Stimulated activated CD4-positive, alpha-beta T cell treated with anti-CD3 and anti-CD28 coated beads, Interleukin-1b, Interleukin-23, amount 100 ng/mL, for 24 hours (primary cell): ENCODE data around the gene FAM222B.
"Not testable (repeated sequence)": the region's sequence is repeated elsewhere in the genome, so short reads cannot be mapped to it uniquely, and the experiment has no call there.

Experiments used
- DNase-seq, 4 experiments: peaks; one replicate each; pipeline ENCODE4 v3.0.0-alpha.2; 2020; ENCODE audit warnings: low read depth in 4 of 4, low spot score in 1 of 4

Gene FAM222B

DNA sequence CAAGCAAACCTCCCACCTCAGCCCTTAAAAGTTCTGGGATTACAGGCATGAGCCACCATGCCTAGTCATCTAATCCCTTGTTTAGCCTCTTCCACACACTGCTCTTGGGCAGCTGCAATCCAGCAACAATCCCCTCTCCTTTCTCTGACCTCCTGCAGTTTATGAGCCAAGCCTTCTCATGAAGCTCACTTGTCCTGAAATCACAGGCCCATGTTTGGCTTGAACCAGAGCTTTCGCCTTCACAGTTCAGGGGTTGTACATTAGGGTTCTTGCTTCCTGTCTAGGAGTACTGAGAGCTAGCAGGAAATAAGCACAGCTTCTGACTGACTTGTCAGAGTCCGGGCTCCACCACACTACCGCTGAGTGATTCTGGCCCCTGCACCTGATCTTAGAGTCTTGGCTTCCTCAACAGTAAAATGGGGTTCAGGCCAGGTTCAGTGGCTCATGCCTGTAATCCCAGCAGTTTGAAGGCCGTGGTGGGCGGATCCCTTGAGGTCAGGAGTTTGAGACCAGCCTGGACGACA lies 28.5 kb upstream of the FAM222B start:
- no peak for DNase-seq

DNA sequence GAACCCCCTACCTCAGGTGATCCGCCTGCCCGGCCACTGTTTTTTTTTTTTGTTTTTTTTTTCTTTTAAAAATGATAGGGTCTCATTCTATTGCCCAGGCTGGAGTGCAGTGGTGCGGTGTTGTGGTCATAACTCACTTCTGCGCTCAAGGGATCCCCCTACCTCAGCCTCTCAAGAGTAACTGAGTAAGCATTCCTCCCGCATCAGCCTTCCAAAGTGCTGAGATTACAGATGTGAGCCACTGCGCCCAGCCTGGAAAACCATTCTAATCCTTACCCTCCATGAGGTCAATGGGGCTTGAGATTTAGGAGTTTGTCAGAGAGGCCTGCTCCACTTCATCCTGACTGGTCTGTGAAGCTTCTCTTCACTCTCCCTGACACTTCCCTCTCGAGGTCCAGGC lies 24.7 kb upstream of the FAM222B start:
- no peak for DNase-seq

DNA sequence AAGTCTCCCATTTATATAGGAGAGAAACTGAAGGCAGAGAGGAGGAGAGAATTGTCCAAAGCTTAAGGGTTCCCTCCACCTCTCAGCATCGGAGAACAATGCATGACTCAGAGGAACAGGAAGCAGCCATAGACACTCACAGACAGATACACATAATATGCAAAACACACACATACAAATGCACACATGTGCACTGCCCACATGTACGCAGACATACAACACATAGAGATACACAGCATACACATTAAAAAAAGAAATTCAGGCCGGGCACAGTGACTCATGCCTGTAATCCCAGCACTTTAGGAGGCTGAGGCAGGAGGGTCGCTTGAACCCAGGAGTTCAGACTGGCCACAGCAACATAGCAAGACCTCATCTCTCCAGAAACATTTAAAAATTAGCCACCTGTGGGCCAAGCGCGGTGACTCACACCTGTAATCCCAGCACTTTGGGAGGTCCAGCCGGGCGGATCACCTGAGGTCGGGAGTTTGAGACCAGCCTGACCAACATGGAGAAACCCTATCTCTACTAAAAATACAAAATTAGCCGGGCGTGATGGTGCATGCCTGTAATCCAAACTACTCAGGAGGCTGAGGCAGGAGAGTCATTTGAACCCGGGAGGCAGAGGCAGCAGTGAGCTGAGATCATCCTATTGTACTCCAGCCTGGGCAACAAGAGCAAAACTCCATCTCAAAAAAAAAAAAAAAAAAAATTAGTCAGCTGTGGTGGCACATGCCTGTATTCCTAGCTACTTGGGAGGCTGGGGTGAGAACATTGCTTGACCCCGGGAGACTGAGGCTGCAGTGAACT lies 23.6 kb upstream of the FAM222B start:
- no peak for DNase-seq

DNA sequence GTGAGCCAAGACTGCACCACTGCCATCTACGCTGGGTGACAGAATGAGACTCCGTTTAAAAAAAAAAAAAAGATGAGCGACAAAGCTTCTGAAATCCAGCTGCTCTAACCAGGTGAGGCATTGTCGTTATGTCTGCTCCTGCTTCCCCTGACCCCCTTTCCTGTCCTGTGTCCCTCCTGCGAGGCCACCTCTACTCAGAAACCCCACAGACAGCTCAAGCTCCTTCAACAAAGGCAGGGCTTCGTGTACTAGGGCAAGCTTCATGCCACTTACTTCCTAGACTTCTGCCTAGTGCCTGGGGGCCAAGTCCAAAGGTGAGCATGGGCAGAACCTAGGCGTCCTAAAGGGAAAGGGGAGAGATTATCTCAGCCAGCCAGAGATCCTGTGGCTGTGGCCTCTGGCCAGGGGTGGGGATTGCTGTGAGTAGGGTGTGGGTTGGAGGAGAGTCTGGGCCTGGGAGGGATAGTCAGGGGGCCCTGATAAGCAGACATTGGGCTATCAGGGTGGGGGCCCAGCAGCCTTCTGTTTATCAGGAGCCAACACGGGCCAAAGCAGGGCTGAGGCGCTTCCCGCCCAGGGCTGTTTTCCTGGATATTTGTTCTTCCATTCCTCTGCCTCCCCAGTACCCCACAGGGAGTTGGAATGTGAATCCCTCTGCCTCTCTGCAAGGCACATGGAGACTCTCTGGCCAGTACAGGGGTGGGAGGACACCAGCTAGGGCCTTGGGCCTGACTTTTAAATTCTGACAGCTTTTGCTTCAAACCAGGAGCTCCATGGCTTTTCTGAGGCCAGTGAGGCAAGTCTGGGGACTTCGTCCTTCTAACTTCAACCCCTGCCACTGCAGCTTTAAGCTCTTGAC lies 22.6 kb upstream of the FAM222B start:
- DNase-seq = no peak

DNA sequence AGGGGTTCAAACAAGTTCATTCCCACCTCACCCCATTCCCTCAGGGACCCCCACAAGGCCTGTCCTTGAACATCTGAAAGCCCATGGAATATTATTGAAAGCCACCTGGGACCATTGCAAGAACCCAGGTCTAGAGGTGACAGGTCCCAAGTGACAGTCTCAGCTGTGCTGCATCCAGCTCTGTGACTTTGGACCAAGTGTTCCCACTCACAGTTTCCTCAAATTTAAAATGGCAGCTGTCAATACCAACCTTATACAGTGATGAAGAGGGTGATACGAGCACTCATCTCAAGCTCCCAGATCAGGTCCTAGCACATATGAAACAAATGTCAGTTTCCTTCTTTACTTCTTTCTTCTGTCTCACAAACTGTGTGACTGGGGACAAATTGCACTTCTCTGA lies 21.4 kb upstream of the FAM222B start:
- DNase-seq = no peak

DNA sequence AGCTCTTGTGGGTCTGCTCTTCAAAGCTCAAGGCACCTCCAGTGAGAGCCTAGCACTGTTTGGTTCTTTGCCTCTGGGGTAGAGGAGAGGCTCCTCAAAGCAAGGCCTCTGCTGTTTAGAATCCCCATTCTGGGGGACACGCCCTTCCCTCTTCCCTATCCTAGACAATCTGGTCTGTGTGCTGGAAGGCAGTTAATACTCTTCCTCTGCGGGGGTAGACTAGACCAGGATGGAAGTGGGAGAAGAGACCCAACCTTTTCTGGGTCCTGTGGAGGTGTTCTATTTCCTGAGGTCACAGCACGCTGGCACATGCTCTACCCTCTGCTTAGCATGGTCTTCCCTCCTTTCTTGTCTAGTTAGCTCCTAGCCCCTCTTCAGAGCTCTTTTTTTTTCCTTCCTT lies 20.0 kb upstream of the FAM222B start:
- no peak for DNase-seq

DNA sequence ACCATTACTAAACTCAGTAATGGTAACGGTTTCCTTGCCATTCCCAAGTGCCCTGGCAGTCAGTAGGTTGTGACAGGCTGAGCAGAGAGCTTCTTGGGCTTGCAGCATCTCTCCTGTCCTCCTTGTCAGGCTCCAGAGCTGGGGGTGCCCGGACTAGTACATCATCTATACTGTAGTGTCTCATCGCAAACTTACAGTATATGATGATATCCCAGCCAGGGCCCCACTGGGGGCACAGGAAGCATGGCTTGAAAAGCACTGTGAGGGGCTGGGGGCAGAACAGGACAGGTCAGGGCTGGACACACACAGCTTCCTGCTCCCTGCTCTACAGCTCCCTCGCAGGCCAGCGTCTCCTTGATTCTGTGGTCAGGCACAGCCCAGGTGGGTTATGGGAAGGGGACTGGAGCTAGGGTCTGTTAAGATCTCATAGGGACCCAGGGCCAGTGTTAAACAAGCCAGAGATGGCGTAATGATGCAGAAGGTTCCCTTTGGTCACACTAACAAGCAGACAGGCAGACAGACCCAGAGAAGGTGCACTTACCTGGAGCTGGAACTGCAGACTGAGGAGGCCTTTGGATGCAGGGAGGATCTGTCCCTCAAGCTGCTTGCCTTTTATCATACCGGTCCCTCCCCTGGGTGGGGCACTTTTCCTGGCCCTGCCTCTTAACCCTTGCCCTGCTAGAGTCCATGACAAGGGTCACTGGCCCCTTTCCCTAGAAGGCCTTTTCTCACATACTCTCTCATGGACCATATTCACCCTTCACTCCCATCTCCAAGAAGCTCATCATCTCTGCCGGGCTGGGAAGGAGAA lies 19.0 kb upstream of the FAM222B start:
- no peak for DNase-seq

DNA sequence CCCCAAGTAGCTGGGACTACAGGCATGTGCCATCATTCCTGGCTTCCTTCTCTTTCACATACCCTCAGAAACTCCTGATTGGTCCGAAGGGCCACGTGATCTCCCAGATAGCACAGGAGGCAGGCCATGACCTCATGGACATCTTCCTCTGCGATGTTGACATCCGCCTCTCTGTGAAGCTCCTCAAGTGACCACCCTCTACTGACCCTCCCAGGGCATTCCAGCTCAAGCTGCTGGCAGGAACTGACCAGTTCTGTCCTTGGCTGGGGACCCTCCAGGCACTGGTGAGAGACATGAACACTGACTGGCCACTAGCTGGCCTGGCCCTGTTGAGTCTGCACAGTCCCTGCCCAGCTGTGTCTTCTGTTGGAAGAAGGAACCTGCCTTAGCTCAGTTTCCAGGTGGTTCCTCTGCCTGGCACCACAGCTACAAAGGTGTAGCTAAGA lies 17.8 kb upstream of the FAM222B start:
- DNase-seq = no peak

DNA sequence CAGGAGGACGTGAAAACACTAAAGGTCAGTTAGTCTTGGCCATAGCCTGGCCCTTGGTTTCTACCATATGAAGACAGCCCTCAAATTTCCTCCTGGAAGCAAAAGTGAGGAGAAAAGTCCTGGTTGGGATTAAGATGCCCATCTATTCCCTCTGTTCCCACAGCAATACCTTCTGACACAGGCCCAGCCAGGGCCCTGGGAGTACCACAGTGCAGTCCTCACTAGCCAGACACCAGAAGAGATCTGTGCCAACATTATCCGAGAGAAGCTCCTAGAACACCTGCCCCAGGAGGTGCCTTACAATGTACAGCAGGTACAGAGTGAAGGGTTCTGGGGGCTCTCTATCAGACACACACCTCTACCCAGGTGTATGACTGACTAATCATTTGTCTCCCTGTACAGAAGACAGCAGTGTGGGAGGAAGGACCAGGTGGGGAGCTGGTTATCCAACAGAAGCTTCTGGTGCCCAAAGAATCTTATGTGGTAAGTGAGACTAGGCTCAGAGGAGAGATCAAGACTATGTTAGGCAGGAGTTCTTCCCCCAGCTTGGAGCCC lies 16.3 kb upstream of the FAM222B start:
- no peak for DNase-seq

DNA sequence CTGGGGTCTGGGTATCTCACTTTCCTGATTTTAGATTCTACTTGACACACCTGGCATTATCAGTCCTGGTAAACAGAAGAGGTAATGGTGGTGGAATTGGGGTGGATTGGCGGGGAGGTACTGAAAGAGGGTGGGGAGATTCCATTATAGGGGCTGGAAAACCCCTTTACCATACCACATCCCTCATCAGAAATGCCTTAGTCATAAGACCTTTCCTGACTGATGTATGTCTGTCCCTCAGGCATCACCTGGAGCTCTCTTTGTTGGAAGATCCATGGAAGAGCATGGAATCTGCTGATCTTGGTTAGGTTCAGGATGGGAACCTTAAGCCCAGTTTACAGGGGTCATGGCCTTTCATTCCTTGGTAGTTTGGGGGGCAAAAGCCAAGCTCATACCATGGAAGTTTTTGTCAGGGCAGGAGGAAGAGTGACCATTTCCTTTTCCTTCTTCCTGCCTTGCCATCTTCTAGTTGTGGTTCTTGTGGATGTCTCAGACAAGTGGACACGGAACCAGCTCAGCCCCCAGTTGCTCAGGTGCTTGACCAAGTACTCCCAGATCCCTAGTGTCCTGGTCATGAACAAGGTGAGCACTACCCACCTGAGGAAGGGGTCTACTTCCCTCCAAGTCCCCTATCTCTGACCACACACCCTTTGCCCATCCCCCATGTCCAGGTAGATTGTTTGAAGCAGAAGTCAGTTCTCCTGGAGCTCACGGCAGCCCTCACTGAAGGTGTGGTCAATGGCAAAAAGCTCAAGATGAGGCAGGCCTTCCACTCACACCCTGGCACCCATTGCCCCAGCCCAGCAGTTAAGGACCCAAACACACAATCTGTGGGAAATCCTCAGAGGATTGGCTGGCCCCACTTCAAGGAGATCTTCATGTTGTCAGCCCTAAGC lies 15.6 kb upstream of the FAM222B start:
- DNase-seq = no peak

DNA sequence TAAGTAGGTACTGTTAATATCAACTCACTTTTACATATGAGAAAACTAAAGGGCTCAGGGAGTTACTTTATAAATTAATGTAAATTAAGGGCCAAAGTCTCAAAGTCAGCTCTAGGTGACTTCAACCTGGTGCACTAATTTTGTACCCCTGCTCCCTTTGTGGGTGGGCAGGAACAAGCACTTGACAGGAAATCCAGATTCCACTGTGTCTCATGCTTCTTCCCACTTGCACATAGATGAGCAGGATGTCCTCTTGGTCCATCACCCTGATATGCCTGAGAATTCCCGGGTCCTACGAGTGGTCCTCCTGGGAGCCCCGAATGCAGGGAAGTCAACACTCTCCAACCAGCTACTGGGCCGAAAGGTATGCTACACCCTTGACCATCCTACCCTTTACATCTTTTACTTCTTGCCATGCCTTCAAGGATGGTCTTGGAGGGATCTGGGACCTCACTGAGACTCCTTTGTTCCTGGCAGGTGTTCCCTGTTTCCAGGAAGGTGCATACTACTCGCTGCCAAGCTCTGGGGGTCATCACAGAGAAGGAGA lies 13.5 kb upstream of the FAM222B start:
- no peak for DNase-seq

DNA sequence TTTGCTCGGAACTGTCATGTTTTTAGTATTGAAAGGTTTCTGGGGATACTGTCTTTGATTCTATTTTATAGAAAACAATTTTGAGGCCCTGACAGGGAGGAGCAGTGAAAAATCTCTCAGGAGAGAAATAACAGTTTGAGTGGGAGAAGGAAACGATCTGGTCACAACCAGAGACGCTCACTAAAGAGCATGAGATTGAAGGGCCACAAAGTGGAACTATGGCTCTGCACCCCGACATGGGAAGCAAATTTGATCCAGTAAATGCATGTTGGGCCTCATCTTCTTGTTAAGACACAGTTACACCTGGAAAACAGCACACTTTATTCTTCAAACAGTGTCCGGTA lies 12.7 kb upstream of the FAM222B start:
- no peak for DNase-seq

DNA sequence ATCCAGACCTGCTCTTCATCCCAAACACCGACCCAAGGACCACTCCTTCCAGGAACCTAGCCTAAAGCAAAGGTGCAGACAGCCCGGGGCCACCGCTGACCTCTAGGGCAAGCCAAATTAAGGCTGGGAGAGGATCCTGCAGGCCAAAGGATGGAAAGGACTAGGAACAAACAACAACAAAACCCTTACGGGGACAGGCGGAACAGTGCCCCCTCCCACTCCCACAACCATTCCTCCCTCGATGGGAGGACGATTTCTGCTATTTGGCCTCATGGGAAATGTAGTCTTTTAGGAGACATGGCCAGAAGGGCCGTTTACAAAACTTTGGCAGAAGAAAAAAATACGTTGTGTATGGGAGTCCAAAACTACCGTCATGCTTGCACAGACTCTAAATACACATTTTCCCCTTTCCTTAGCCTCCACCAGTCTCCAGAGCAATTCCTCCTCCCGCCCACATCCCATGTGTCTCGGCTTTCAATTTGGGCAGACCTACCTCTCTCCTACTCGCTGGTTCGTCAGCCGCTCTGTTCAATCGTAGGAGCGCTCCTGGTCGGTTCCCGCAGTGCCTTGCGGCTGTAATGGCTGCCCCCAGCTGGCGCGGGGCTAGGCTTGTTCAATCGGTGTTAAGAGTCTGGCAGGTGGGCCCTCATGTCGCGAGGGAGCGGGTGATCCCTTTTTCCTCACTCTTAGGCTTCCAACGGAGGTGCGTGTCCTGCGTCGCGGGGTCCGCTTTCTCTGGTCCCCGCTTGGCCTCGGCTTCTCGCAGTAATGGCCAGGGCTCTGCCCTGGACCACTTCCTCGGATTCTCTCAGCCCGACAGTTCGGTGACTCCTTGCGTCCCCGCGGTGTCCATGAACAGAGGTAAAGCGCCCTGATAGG lies 12.1 kb upstream of the FAM222B start, which contains the start of gene ERAL1:
TSS of gene ERAL1 (plus strand) at position 560 of the 879 bp plus-strand sequence. CDS start at position 579, 19 bp downstream.
- DNase-seq = peak; percentile 60 to 81 (median 76)

DNA sequence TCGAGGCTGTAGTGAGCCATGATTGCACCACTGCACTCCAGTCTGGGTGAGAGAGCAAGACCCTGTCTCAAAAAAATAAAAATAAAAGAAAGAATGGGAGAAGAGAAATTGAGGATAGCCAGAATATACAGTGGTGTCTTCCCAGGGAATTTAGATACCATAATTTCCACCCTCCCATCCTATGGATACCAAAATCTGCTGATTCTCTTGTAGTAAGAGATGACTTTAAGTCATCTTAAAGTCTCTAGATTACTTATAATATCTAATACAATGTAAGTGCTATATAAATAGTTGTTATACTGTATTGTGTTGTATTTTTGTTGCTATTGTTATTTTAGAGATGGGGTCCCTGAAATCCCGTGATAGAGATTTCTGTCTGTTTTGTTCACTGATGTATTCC lies 10.7 kb upstream of the FAM222B start:
- DNase-seq = no peak

DNA sequence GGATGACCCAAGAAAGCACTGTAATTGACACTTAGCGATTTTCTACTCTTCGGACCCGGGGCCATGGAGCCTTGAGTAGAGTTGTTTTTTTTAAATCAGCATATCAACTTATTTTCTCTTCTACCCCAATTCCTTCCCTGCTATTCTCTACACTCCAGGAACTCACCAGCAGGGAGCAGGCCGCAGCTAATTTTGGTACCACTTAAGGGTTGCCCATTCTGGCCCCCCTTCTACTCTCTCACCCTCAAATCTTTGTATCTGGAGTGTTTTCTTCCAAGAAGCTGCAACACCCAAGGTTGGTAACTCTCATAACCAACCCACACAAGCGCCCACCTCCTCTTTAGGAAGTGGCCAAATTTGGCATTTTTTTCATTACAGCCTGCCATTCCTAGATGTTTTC lies 6.7 kb upstream of the FAM222B start:
- DNase-seq = no peak

DNA sequence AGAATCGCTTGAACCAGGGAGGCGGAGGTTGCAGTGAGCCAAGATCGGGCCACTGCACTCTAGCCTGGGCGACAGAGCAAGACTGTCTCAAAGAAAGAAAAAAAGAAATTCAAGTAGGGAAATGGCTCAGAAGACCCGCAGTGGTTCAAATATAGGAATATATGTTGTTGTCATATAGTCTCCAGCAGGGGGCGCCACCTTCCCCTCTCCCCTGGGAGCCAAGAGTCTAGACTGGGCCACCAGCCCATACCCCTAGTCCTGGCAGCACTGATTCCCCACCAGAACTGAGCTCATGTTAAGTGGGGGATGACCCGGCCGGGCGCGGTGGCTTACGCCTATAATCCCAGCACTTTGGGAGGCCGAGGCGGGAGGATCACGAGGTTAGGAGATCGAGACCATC lies 6.1 kb upstream of the FAM222B start:
- peak; percentile 50 to 58 (median 52) for DNase-seq

DNA sequence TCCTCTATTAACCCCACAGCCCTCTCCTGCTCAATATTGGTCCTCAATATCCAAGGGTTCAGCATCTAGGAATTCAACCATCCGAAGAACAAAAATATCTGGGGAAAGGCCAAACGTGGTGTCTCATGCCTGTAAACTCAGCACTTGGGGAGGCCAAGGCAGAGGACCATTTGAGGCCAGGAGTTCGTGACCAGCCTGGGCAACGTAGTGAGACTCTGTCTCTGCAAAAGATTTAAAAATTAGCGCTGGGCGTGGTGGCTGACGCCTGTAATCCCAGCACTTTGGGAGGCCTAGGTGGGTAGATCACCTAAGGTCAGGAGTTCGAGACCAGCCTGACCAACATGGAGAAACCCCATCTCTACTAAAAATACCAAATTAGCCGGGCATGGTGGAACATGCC lies 4.1 kb upstream of the FAM222B start:
- DNase-seq = not testable (repeated sequence)

DNA sequence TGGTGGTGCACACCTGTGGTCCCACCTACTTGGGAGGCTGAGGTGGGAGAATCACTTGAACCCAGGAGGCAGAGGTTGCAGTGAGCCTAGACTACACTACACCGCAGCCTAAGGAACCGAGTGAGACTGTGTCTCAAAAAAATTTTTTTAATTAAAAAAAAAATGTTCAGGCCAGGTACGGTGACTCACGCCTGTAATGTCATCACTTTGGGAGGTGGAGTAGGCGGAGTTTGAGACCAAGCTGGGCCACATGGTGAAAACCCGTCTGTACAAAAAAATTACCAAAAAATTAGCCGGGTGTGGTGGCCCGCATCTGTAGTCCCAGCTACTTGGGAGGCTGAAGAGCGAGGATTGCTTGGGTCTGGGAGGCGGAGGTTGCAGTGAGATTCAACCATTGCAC lies 3.6 kb upstream of the FAM222B start:
- no peak for DNase-seq

DNA sequence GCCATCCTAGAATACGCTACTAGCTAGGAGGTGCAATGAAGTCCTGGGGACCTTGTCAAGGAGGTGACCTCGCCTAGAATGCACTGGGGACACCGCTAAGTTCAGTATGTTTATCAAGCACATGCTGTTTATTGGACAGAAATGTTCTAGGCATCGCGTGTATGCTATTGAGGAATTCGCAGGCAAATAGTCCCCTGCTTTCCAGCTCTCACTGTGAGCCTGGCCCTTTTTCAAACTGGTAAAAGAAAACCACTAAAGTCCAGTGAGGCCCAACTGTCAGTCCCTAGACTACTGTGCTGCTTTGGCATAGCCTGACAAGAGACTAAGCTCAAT lies 1.2 kb upstream of the FAM222B start:
- DNase-seq = no peak
